OCI-LY7 (cell line): Measurements from ENCODE around the gene SMAP2.

Experiments
- CTCF ChIP-seq: fragments of 200-600 bp; sonication (generic); conservative IDR thresholded peaks from 2 replicates; pipeline ENCODE4 v1.5.1; 2014; ENCODE audit warnings: mild to moderate bottlenecking, antibody characterized with exemption, low read length, moderate library complexity, mixed read lengths
- EZH2phosphoT487 ChIP-seq: fragments of 200-600 bp; sonication (generic); IDR thresholded peaks from 2 replicates; pipeline ENCODE4 v1.6.1; 2018; ENCODE audit warnings: low read depth, borderline replicate concordance, mild to moderate bottlenecking, mixed run types, antibody characterized with exemption, low read length, moderate library complexity, mixed read lengths

GRCh38 chr1:40423951-40424618 is 50.6 kb downstream of the SMAP2 start:
- no peak for TF ChIP-seq CTCF
- no peak for TF ChIP-seq EZH2phosphoT487
